H1 (cell line): Measurements from ENCODE around the gene VSTM2L. TPM values are rescaled to one million over a fixed set of nuclear protein-coding genes. Genes with fewer than 3 reads are reported as not detected.

Experiments
- CTCF ChIA-PET: fragments of 300-600 bp; sonication (Branson Sonifier 250); formaldehyde crosslinking; loops from one replicate; lab custom pipeline; 2021; ENCODE audit not compliant: partially characterized antibody; lab: Charles Lee
- POLR2A ChIA-PET: fragments of 300-600 bp; sonication (Branson Sonifier 250); formaldehyde crosslinking; loops from one replicate; lab custom pipeline; 2021; ENCODE audit warnings: inconsistent platforms; ENCODE audit not compliant: partially characterized antibody; lab: Charles Lee
- DNase-seq, 2 experiments: peaks; one replicate each; pipeline versions ENCODE4 v3.0.0 to v3.0.0-alpha.2; 2010 to 2022; ENCODE audit warnings: low spot score in 2 of 2, low read depth in 1 of 2, mixed read lengths in 1 of 2
- FAIRE-seq: peaks from 2 replicates; lab custom pipeline; 2011; peaks lifted over from hg19 to GRCh38; lab: Jason Lieb, UNC
- H2AFZ ChIP-seq: 2 replicates; pipeline ENCODE4 v1.8.1; 2012; ENCODE audit warnings: low read length, inconsistent platforms
- H2AK5ac ChIP-seq: 2 replicates; pipeline ENCODE4 v1.6.1; 2013; ENCODE audit warnings: low read depth, low read length
- H2BK120ac ChIP-seq: replicated peaks from 2 replicates; pipeline ENCODE3; 2013; ENCODE audit warnings: low read depth, low read length, inconsistent platforms
- H2BK12ac ChIP-seq: 2 replicates; pipeline ENCODE4 v1.6.1; 2013; ENCODE audit warnings: low read depth, low read length
- H2BK15ac ChIP-seq: 2 replicates; pipeline ENCODE4 v1.6.1; 2013; ENCODE audit warnings: low read length
- H2BK20ac ChIP-seq: 2 replicates; pipeline ENCODE4 v1.6.1; 2013; ENCODE audit warnings: low read length
- H2BK5ac ChIP-seq: 2 replicates; pipeline ENCODE4 v1.6.1; 2013; ENCODE audit warnings: low read depth, low read length
- H3K14ac ChIP-seq: 2 replicates; pipeline ENCODE4 v1.6.1; 2013; ENCODE audit warnings: inconsistent platforms; ENCODE audit not compliant: insufficient read length
- H3K18ac ChIP-seq: 2 replicates; pipeline ENCODE4 v1.6.1; 2013; ENCODE audit warnings: low read length; ENCODE audit errors: extremely low read depth
- H3K23ac ChIP-seq: 2 replicates; pipeline ENCODE4 v1.6.1; 2013; ENCODE audit warnings: inconsistent platforms; ENCODE audit not compliant: insufficient read length
- H3K23me2 ChIP-seq: 2 replicates; pipeline ENCODE4 v1.6.1; 2013; ENCODE audit warnings: low read depth, low read length
- H3K27ac ChIP-seq: 2 replicates; pipeline ENCODE4 v1.6.1; 2011; ENCODE audit warnings: low read depth, low read length, inconsistent platforms
- H3K27me3 ChIP-seq, 4 experiments: replicated peaks in 1 of 4; 1 replicate in 1 of 4; 2 replicates in 3 of 4; pipeline versions ENCODE4 v1.6.1 to v1.8.1; 2011 to 2013; ENCODE audit warnings: low read length in 3 of 4, mild to moderate bottlenecking in 3 of 4, inconsistent platforms in 2 of 4, mixed read lengths in 2 of 4, moderate library complexity in 1 of 4; ENCODE audit not compliant: control insufficient read depth in 3 of 4, insufficient read depth in 3 of 4; ENCODE audit errors: extremely low read depth in 1 of 4
- H3K36me3 ChIP-seq, 4 experiments: 2 replicates each; pipeline versions ENCODE4 v1.6.1 to v1.8.1; 2011 to 2013; ENCODE audit warnings: mild to moderate bottlenecking in 4 of 4, low read length in 3 of 4, moderate library complexity in 2 of 4, control low read depth in 1 of 4, inconsistent platforms in 1 of 4; ENCODE audit not compliant: insufficient read depth in 4 of 4, control insufficient read depth in 2 of 4
- H3K4ac ChIP-seq: replicated peaks from 2 replicates; pipeline ENCODE3; 2013; ENCODE audit warnings: low read length, low read depth, mixed read lengths, inconsistent platforms; ENCODE audit not compliant: insufficient read length
- H3K4me1 ChIP-seq, 4 experiments: replicated peaks in 1 of 4; 1 replicate in 1 of 4; 2 replicates in 3 of 4; pipeline versions ENCODE4 v1.6.1 to v1.8.1; 2011 to 2013; ENCODE audit warnings: low read length in 3 of 4, inconsistent platforms in 2 of 4, mixed read lengths in 1 of 4; ENCODE audit not compliant: insufficient read depth in 4 of 4, control insufficient read depth in 3 of 4
- H3K4me2 ChIP-seq, 2 experiments: 2 replicates each; pipeline versions ENCODE4 v1.6.1 to v1.8.1; 2011 to 2013; ENCODE audit warnings: low read depth in 2 of 2, low read length in 2 of 2, control low read depth in 1 of 2, inconsistent platforms in 1 of 2, mild to moderate bottlenecking in 1 of 2; ENCODE audit not compliant: insufficient read depth in 1 of 2
- H3K4me3 ChIP-seq, 4 experiments: fragments of 200-600, 300-600 bp in 1 of 4; sonication (generic), shearing (Covaris generic), sonication (Bioruptor Twin) in 1 of 4; 2 replicates each; pipeline versions ENCODE4 v1.5.1 to v1.8.1; 2011 to 2016; ENCODE audit warnings: low read length in 4 of 4, low read depth in 3 of 4, control low read depth in 2 of 4, inconsistent platforms in 2 of 4, mild to moderate bottlenecking in 2 of 4, mixed read lengths in 1 of 4, moderate library complexity in 1 of 4; ENCODE audit not compliant: insufficient read depth in 2 of 4; ENCODE audit errors: extremely low read depth in 1 of 4
- H3K56ac ChIP-seq: replicated peaks from 2 replicates; pipeline ENCODE3; 2013; ENCODE audit warnings: low read depth, mild to moderate bottlenecking, mixed read lengths, low read length, inconsistent platforms; ENCODE audit not compliant: insufficient read length
- H3K79me1 ChIP-seq: 2 replicates; pipeline ENCODE4 v1.6.1; 2013; ENCODE audit warnings: low read depth, low read length, control low read depth
- H3K79me2 ChIP-seq, 2 experiments: 2 replicates each; pipeline versions ENCODE4 v1.6.1 to v1.8.1; 2012 to 2013; ENCODE audit warnings: low read length in 2 of 2, mild to moderate bottlenecking in 2 of 2, inconsistent platforms in 1 of 2; ENCODE audit not compliant: insufficient read depth in 2 of 2, control insufficient read depth in 1 of 2
- H3K9ac ChIP-seq, 4 experiments: replicated peaks in 1 of 4; 1 replicate in 1 of 4; 2 replicates in 3 of 4; pipeline versions ENCODE4 v1.6.1 to v1.8.1; 2011 to 2013; ENCODE audit warnings: low read depth in 3 of 4, low read length in 3 of 4, control low read depth in 2 of 4, mild to moderate bottlenecking in 2 of 4, moderate library complexity in 2 of 4, inconsistent platforms in 1 of 4; ENCODE audit errors: extremely low read depth in 1 of 4
- H3K9me3 ChIP-seq, 2 experiments: 2 replicates each; pipeline versions ENCODE4 v1.6.1 to v1.8.1; 2012 to 2013; ENCODE audit warnings: mild to moderate bottlenecking in 2 of 2, moderate library complexity in 2 of 2, control low read depth in 1 of 2, inconsistent platforms in 1 of 2, low read depth in 1 of 2, low read length in 1 of 2, mixed read lengths in 1 of 2; ENCODE audit not compliant: insufficient read depth in 2 of 2
- H4K20me1 ChIP-seq, 2 experiments: replicated peaks in 1 of 2; 2 replicates each; pipeline versions ENCODE3 to v1.8.1; 2011 to 2013; ENCODE audit warnings: inconsistent platforms in 2 of 2, low read length in 2 of 2, mild to moderate bottlenecking in 1 of 2; ENCODE audit not compliant: insufficient read depth in 2 of 2, control insufficient read depth in 1 of 2
- H4K5ac ChIP-seq: 2 replicates; pipeline ENCODE4 v1.6.1; 2013; ENCODE audit warnings: low read length, low read depth, mixed read lengths, inconsistent platforms; ENCODE audit not compliant: insufficient read length
- H4K8ac ChIP-seq: 2 replicates; pipeline ENCODE4 v1.8.0; 2013; ENCODE audit warnings: mild to moderate bottlenecking, moderate library complexity, low read length, inconsistent platforms; ENCODE audit not compliant: insufficient read depth; ENCODE audit errors: extremely low read depth
- H4K91ac ChIP-seq: replicated peaks from 2 replicates; pipeline ENCODE3; 2013; ENCODE audit warnings: low read length, mixed read lengths, inconsistent platforms; ENCODE audit not compliant: insufficient read length
- CHD2 ChIP-seq: IDR thresholded peaks from 2 replicates; pipeline ENCODE4 v1.6.1; 2012; ENCODE audit warnings: low read length, improper control_type of control experiment
- EP300 ChIP-seq, 2 experiments: IDR thresholded peaks; 1 replicate in 1 of 2; 2 replicates in 1 of 2; pipeline ENCODE4 v1.6.1; 2011 to 2012; ENCODE audit warnings: low read depth in 2 of 2, low read length in 2 of 2, mild to moderate bottlenecking in 2 of 2, borderline replicate concordance in 1 of 2, inconsistent platforms in 1 of 2, moderate library complexity in 1 of 2
- KDM4A ChIP-seq: IDR thresholded peaks from one replicate; pipeline ENCODE4 v1.7.1; 2012; ENCODE audit warnings: low read depth, mild to moderate bottlenecking, moderate library complexity, low read length, inconsistent platforms; ENCODE audit not compliant: severe bottlenecking
- PHF8 ChIP-seq: fragments of 200-600 bp; sonication (generic); conservative IDR thresholded peaks from 2 replicates; pipeline ENCODE4 v1.7.1; 2012; ENCODE audit warnings: low read depth, mild to moderate bottlenecking, inconsistent platforms, low read length, moderate library complexity
- SP1 ChIP-seq: IDR thresholded peaks from 2 replicates; pipeline ENCODE4 v1.6.1; 2011; ENCODE audit warnings: low read depth, low read length
- SP4 ChIP-seq: IDR thresholded peaks from 2 replicates; pipeline ENCODE4 v1.6.1; 2012; ENCODE audit warnings: low read length, inconsistent platforms
- TAF1 ChIP-seq: IDR thresholded peaks from 2 replicates; pipeline ENCODE4 v1.6.1; 2011; ENCODE audit warnings: mild to moderate bottlenecking, low read depth, low read length
- TAF7 ChIP-seq: optimal IDR thresholded peaks from 2 replicates; pipeline ENCODE3; 2011; ENCODE audit warnings: low read depth, mild to moderate bottlenecking, inconsistent platforms, low read length, moderate library complexity, borderline replicate concordance
- WGBS, 2 experiments: shearing (Covaris generic) in 1 of 2; methylation state at CpG; one replicate each; pipeline versions ENCODE4 v1.1.6 to v1.1.7; 2013 to 2015; ENCODE audit warnings: low lambda C conversion rate in 2 of 2, mixed read lengths in 2 of 2, inconsistent platforms in 1 of 2, low coverage in 1 of 2, missing lambda C conversion rate in 1 of 2; ENCODE audit not compliant: insufficient replicate concordance in 2 of 2, insufficient coverage in 1 of 2, insufficient read length in 1 of 2; ENCODE audit errors: extremely low coverage in 1 of 2, missing lambda C conversion rate in 1 of 2; 5-methylcytosine and 5-hydroxymethylcytosine counted together
- polyA plus RNA-seq, 7 experiments: library from polyadenylated mRNA; depleted of rRNA in 3 of 7; stranded (reverse) in 5 of 7; unstranded in 2 of 7; fragments of >200 nt in 5 of 7; fragments of 200-250 nt in 2 of 7; gene quantifications; 1 replicate in 5 of 7; 2 replicates in 1 of 7; 4 replicates in 1 of 7; pipeline versions ENCODE4 v1.2.1 to v1.2.3, GENCODE V29; 2011 to 2013; ENCODE audit warnings: missing spikeins in 2 of 7, mixed read lengths in 2 of 7
- total RNA-seq: library from RNA; stranded (reverse); fragmentation: NEBNext Ultra II Directional; extraction: Animal tissue kit (Norgen Biotek cat#: 25700); gene quantifications from 2 replicates; pipeline ENCODE4 v1.2.1, GENCODE V29; 2021
- TF ChIP-seq, protein P1 (sequence below): IDR thresholded peaks from 2 replicates; pipeline ENCODE4 v1.6.1; 2012; ENCODE audit warnings: inconsistent platforms
- TF ChIP-seq, protein P2 (sequence below): IDR thresholded peaks from 2 replicates; pipeline ENCODE4 v1.6.1; 2011; ENCODE audit warnings: low read length, improper control_type of control experiment

VSTM2L gene
- total and polyA plus RNA-seq, 2 of the 8 experiments (the other 6 are each of a cell fraction or from before 2014, with no cell fraction given): 1.3 to 3.2 TPM

DNA sequence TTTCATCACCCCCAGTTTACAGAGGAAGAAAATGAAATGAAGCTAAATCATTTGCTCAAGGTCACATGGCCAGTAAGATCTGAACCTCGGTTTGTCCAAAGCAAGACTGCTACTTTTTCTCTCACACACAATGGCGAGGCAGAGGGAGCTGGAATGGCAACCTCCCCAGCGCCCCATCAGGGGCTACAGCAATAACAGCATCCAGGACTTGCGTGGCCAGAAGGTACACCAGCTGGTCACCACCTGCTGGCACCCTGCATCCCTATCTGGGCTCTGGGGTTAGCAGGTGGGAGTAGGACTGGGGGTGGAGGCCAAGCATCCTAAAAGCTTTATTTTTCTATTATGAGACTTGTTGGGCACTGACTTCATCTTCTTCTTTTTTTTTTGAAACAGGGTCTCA lies 89.0 kb downstream of the VSTM2L start:
- H4K8ac ChIP-seq: no peak overlapping the region
- no peak overlapping the region for H3K23ac ChIP-seq
- no peaks in the 10 kb centered on the region for H3K27me3 ChIP-seq
- peaks cover 3 to 10% of the 10 kb centered on the region in 2 experiments for H4K20me1 ChIP-seq
- H2AFZ ChIP-seq: no peak overlapping the region
- H3K14ac ChIP-seq: no peak overlapping the region
- TF ChIP-seq EP300 (IDR thresholded peaks at IDR 0.05; ENCODE audit: borderline replicate concordance in 1 of 2, low read depth in 2 of 2, low read length in 2 of 2) (no peak), SP4 (no peak), SP1 (no peak), TAF1 (no peak), KDM4A (no peak), CHD2 (no peak), TAF7 (no peak), PHF8 (no peak)
- TF ChIP-seq, protein P1, sequence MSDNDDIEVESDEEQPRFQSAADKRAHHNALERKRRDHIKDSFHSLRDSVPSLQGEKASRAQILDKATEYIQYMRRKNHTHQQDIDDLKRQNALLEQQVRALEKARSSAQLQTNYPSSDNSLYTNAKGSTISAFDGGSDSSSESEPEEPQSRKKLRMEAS: no peak
- TF ChIP-seq, protein P2, sequence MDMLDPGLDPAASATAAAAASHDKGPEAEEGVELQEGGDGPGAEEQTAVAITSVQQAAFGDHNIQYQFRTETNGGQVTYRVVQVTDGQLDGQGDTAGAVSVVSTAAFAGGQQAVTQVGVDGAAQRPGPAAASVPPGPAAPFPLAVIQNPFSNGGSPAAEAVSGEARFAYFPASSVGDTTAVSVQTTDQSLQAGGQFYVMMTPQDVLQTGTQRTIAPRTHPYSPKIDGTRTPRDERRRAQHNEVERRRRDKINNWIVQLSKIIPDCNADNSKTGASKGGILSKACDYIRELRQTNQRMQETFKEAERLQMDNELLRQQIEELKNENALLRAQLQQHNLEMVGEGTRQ: no peak
- no peak overlapping the region for H2AK5ac ChIP-seq
- H3K27ac ChIP-seq: no peak overlapping the region
- H3K4me3 ChIP-seq: no peak overlapping the region
- no peak overlapping the region for H3K4me2 ChIP-seq
- H2BK20ac ChIP-seq: no peak overlapping the region
- ChIA-PET POLR2A (interaction anchor here (0.7 to 1.2 kb wide), 2 partner anchors 8 to 77 kb away, joined by 3 read pairs; no protein-coding TSS in a partner anchor), CTCF (interaction anchor here (0.6 to 5.3 kb wide), 21 partner anchors 9 to 674 kb away, joined by 3 to 32 read pairs (median 4); partner anchors contain the start of gene VSTM2L)
- no peak overlapping the region for H4K5ac ChIP-seq
- WGBS, 2 experiments: 91% methylated on average over 4 of the region's 4 CpGs; no CpG with 5 or more reads in 1 of the 2 experiments
- no peak overlapping the region for H3K56ac ChIP-seq
- H2BK15ac ChIP-seq: no peak overlapping the region
- no peak overlapping the region for H2BK5ac ChIP-seq
- no peaks in the 10 kb centered on the region; a peak in 2 of 7 replicates for H3K4me1 ChIP-seq
- no peaks in the 10 kb centered on the region for H3K79me1 ChIP-seq
- no peak overlapping the region for H3K18ac ChIP-seq
- H3K9ac ChIP-seq: no peak overlapping the region
- DNase-seq (no peak), FAIRE-seq (no peak)
- H3K4ac ChIP-seq: no peak overlapping the region
- peaks cover 4 to 45% (median 24%) of the 10 kb centered on the region in 4 experiments; a peak in 7 of 8 replicates for H3K36me3 ChIP-seq
- H3K23me2 ChIP-seq: no peaks in the 10 kb centered on the region
- no peaks in the 10 kb centered on the region for H3K79me2 ChIP-seq
- no peak overlapping the region for H2BK12ac ChIP-seq
- H4K91ac ChIP-seq: no peak overlapping the region
- no peaks in the 10 kb centered on the region for H3K9me3 ChIP-seq
- H2BK120ac ChIP-seq: no peak overlapping the region
